ENCODE results near the gene PTGDR. TPM values are rescaled to one million over a fixed set of nuclear protein-coding genes. Genes with fewer than 3 reads are reported as not detected.

PTGDR gene
- total RNA-seq (2022; extraction: Qiagen RNA extraction; ENCODE audit: low read depth) = not detected in 5 replicates

GRCh38 chr14:52267501-52268278 is at the start of gene PTGDR:
Gene PTGDR (plus strand): TSS chr14:52267698. CDS start chr14:52267815, 117 bp downstream.

GRCh38 chr14:52313903-52314594 is 46.6 kb downstream of the PTGDR start, which contains the start of gene PTGER2:
Gene PTGER2 (plus strand): TSS chr14:52314312. CDS start chr14:52314549, 237 bp downstream.

Other genes with a start within 250 kb of the PTGDR start
- gene NID2, start 198.6 kb upstream of the PTGDR start, total RNA-seq (2022; extraction: Qiagen RNA extraction; ENCODE audit: low read depth) = 16.2 to 25.5 TPM (median 18.1 TPM) in 5 replicates
- 1.3 to 1.6 TPM (median 1.5 TPM) in 5 replicates for gene PTGER2, start 46.6 kb downstream of the PTGDR start, total RNA-seq (2022; extraction: Qiagen RNA extraction; ENCODE audit: low read depth)

Data from A549 treated with CpdA at 1 μM for 4 hours (cell line).